Sciatic nerve (tissue), 2 donors: ENCODE measurements around the gene CEP128. TPM values are rescaled to one million over a fixed set of nuclear protein-coding genes. Genes with fewer than 3 reads are reported as not detected.

Experiments
- ATAC-seq: fragments of 200-7000 bp; cut with Tn5 transposase; one replicate; pipeline ENCODE4 v1.9.1; 2020; ENCODE audit warnings: mild to moderate bottlenecking, moderate library complexity
- DNase-seq: peaks from one replicate; pipeline ENCODE4 v3.0.0-alpha.2; 2020; ENCODE audit warnings: low spot score
- intact Hi-C: fragments of 100-400 bp; cut with DNase I; formaldehyde crosslinking; loops from one replicate; pipeline ENCODE4 v1.14.2; 2022
- total RNA-seq: library from RNA; stranded (reverse); fragmentation: NEBNext Ultra II Directional; extraction: Animal tissue kit (Norgen Biotek cat#: 25700); gene quantifications from one replicate; pipeline ENCODE4 v1.2.1, GENCODE V29; 2021
- donor health status: DM: no; HTN: no; CAD: no.
- donor health status: DM: no; HTN: no; CAD: no.

CEP128 gene
- total RNA-seq, 1 donor from 2014 or later = 14.5 TPM

DNA sequence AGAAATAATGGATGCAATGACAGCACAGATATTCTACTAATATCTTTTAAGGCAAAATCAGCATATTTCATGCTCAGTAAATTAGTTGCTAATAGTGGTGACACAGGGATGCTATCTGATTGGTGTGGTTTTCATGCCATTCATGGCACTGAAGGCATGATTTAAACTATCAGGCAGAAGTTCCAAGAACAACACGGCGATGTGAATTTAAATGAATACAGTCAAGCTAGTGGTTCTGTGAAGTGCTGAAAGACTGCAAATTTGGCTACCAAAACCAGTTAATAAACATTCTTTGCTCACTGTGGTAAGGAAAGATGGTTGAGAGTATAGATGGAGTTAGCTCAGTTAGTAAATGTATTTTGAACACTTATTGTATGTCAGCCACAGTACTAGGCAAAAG, 458.2 kb downstream of the CEP128 start:
- no peak for DNase-seq
- intact Hi-C loops = no loop called here

DNA sequence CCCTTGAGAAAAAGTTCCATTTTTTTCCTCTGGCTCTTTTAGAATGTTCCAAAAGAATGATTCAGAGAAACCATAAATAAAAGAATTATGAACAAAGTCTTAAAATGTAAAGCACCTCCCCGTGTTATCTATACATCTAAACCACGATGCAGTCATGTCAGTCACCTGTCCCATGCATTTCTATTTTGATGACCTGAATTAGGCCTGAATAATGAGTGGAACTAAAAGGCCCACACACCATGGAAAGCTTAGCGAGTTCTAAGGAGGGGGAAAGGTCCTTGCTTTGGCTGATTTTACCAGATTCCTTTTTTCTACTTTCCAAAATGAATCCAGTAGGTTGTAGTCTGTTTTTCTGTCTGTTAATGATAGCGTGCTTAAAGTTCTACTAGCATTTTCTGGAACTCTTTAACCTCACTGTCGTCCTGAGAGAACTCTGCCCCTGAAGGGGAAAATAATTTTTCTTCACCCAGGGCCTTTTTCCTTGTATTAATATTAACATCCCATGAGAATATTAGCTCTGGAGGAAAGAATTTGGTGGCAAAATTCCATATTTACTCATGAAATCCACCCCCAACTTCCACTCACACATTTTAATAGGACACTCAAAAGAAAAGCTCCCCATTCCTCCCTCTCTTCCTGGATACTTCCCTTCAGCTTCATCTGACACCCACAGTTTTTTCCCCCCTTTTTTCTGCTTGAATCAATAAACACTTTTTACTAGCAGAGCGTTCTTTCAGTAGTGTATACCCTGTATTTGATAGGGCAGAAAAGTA, 464.0 kb downstream of the CEP128 start:
- no peak for DNase-seq
- ATAC-seq = peak; percentile 26
- intact Hi-C loops = no loop called here

More for the DNA sequence above, 458.2 kb downstream of the CEP128 start:
- no peak for ATAC-seq

DNA sequence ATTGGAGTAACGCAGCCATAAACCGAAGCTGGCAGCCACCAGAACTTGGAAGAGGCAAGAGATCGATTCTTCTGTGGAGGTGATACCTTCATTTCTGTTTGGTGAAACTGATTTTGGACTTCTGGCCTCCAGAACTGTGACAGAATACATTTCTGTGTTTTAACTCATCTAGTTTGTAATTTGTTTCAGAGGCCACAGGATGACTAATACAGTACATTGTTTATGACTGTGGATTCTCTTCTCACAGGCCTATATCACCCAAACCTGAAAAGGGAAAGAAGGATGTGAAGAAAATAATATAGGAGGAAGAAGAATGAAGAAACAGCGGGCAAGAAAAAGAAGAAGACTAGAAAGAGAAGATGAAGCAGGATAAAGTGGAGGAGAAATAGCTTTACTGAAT, 466.5 kb downstream of the CEP128 start:
- ATAC-seq (no peak), DNase-seq (no peak)
- intact Hi-C loops = no loop called here

DNA sequence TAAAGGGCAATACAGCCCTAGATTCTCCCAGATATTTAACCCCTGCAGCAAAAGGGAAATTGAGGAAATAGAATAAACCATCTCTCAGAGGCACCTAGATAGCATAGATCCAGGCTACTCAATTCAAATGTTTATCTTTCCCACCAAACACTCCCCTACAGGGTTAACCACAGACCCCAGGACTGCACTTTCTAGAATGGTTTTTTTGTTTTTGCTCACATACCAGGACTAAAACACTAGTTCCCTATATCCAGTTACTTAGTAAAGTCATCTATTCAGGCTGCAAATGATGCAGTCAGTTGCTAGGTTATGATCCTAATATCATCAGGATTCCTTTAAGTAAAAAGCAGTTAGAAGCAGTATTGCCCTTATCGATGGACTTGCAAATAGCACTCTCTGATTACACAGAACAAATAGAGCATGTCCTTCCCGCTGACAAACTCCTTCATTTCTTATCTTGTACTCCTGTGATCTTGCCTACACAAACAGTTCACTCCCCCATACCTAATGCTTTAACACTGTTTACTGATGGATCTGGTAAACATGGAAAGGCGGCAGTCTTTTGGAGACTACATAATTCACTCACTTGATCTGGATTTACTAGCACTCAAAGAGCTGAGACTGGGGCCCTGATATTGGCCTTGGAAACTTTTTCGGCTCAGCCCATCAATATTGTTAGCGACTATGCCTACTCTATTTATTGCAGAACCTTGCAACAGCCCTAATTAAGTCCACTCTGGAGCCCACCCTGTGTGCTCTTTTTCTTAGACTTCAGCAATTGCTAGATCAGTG, 473.0 kb downstream of the CEP128 start:
- intact Hi-C loops = no loop called here
- no peak for ATAC-seq
- no peak for DNase-seq

DNA sequence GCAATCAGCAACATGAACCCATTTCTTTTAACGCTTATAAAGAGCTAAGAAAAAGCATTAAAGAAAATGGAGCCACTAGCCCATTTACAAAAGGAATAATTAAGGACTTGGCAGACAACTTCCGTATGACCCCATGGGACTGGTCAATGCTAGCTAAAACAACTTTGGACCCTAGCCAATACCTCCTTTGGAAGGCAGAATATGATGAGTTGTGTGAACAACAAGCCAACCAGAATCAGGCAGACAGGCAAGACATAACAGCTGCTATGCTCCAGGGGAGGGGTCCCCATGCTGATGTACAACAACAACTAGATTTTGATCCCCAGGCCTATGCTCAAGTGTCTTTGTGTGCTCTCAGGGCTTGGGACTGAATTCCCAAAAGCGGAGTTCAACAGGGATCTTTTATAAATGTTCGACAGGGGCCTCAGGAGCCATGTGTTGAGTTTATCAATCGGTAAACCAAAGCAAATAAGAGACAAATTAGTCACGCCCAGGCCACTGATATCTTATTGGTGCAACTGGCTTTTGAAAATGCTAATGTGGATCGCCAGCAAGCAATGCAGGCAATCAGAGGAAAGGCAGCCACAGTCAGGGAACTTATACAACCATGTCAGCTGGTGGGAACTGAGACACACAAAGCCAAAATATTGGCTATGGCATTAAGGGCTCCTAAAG, 475.9 kb downstream of the CEP128 start:
- ATAC-seq = no peak
- intact Hi-C loops = no loop called here
- DNase-seq = no peak

DNA sequence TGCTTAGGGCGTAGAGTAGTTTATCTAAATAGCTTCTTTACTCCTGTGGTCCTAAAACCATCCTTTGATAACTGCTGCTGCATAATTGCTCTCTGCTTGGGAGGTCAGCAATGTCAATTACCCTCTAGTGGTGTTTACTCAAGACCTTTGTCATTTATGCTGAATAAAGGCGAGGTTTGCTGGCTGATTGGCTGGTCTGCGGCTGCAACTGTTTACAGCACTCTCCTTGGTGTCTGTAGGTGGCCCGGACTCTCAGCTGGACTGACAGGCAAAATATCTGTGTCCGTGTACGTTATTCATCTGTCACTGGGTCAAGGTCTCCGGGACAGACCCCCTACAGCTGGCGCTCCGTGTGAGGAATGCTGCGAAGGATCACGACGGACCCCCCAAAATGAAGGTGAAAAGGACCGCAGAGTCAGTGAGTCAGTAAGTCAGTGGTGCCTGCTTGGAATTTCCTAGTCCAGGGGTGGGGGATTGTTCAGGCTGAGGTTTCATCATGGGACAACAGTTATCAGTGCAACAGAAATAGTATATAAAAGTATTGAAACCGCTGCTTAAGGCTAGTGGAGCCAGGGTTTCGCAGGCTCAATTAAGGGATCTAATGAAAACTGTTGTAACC, 476.9 kb downstream of the CEP128 start:
- ATAC-seq (no peak), DNase-seq (no peak)
- intact Hi-C loops = no loop called here

DNA sequence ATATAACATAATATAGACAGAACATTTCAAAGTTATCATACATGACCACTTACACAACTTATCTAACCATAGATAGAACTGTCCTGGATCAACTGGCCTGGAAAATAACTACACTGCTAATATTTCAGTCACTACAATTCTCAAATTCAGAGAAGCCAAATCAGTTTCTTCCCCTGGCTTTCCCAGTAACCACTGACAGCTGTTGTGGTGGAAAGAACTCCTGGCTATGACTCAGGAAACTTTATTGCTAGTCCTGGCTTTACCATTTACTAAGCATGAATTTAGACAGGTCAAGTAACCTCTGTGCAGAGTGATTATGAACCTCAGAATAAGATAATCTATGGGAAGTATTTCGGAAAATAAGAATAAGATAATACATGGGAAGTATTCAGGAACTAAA, 485.3 kb downstream of the CEP128 start:
- DNase-seq = no peak
- ATAC-seq = no peak
- intact Hi-C loops = no loop called here

DNA sequence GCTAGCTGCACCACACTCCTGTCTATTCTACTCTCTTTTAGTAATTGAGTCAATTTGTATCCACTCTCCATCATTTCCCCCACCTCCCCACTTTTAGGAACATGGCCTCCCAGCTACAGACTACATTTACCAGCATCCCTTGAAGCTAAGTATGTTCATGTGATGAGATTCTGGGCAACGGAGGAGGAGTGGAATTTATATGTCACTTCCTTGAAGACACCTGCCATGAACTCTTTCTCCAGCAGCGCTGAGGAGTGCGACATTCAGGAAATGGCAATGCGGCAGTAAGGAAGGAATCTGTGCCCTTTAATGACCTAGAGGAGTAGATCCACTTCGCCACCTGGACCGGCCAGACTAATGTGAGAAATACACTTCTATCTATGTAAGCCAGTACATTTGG, 486.5 kb downstream of the CEP128 start:
- no peak for DNase-seq
- no peak for ATAC-seq
- intact Hi-C loops = no loop called here

DNA sequence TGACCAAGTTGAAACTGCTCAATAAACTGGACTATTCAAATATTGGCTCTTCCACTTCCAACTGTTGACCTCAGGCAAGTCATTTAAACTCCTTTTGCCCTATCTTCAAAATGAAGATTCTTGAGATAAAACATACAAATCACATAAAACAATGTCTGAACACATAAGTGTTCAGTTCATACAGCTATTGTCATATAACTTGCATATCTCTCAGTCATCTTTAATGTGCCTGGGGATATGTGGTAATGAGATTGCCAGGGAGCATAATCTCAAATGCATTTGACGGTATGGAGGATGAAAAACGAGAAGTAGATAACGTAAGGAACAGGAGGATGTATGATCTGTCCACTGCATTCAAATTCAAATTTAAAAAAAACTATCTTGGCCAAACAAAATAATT, 493.3 kb downstream of the CEP128 start:
- ATAC-seq (no peak), DNase-seq (no peak)
- intact Hi-C loops = no loop called here

DNA sequence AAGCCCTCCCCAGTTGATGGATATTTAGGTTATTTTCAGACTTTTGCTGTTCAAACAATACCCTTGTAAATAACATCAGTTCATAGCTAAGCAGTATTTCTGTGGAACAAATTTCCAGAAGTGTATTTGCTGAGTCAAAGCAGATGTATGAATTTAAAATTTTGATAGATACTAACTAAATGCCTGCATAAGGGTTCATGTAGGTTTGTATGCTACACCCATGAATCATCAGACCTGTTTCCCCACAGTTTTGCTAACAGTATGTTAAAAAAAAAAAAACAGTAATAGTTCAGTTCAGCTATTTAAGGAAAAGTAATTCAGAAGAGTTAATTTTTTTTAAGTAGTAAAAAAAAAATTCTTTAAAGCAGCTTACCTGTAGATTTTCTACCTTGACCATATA, 494.1 kb downstream of the CEP128 start:
- intact Hi-C loops = no loop called here
- ATAC-seq (no peak), DNase-seq (no peak)

Other genes starting within 250 kb of the CEP128 start
- 3.7 TPM for gene TSHR, start 13.9 kb upstream of the CEP128 start, total RNA-seq